Fibroblast of the aortic adventitia (primary cell): ENCODE data around the gene DNAAF8. TPM values are rescaled to one million over a fixed set of nuclear protein-coding genes. Genes with fewer than 3 reads are reported as not detected.

ENCODE experiments used
- DNase-seq: peaks from one replicate; pipeline ENCODE4 v3.0.0-alpha.2; 2010; ENCODE audit warnings: low read depth
- H3K4me3 ChIP-seq: 2 replicates; pipeline ENCODE4 v1.5.1; 2011; ENCODE audit warnings: low read depth, mild to moderate bottlenecking, control low read depth, low read length, moderate library complexity
- total RNA-seq: library from RNA; depleted of rRNA; stranded (reverse); fragments of >200 nt; gene quantifications from 2 replicates; pipeline ENCODE4 v1.2.3, GENCODE V29; 2012; ENCODE audit warnings: low replicate concordance
- TF ChIP-seq, protein P1 (sequence below): IDR thresholded peaks from 2 replicates; pipeline ENCODE4 v1.5.1; 2011; ENCODE audit warnings: mild to moderate bottlenecking, low read length, control low read depth, inconsistent platforms; ENCODE audit not compliant: insufficient read depth

Gene DNAAF8
- total RNA-seq, 1 donor: 1.4 TPM

DNA sequence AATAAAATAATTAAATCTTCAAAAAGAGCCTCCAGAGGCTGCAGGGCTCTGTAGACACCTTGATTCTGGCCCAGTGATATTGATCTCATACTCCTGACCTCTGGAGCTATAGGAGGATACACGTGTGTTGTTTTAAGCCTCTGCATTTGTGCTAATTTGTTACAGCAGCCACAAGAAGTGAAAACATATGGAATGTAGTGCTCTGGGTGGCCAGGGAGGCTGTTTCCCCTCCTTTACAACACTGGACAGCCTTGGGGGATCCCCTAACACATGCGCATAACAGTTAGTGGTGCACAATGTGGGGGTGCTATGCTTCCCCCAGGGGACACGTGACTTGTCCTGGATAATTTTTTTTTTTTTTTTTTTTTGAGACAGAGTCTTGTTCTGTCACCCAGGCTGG lies 37.3 kb downstream of the DNAAF8 start:
- DNase-seq: no peak

DNA sequence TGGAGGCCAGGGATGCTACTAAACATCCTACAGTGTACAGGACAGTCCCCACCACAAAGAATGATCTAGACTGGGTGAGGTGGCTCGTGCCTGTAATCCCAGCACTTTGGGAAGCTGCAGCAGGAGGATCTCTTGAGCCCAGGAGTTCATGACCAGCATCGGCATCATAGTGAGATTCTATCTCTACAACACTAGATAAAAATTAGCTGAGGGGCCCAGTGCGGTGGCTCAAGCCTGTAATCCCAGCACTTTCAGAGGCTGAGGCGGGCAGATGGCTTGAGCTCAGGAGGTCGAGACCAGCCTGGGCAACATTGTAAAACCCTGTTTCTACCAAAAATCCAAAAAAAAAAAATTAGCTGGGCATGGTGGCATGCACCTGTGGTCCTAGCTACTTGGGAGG lies 38.0 kb downstream of the DNAAF8 start:
- no peak for DNase-seq
- TF ChIP-seq, protein P1, sequence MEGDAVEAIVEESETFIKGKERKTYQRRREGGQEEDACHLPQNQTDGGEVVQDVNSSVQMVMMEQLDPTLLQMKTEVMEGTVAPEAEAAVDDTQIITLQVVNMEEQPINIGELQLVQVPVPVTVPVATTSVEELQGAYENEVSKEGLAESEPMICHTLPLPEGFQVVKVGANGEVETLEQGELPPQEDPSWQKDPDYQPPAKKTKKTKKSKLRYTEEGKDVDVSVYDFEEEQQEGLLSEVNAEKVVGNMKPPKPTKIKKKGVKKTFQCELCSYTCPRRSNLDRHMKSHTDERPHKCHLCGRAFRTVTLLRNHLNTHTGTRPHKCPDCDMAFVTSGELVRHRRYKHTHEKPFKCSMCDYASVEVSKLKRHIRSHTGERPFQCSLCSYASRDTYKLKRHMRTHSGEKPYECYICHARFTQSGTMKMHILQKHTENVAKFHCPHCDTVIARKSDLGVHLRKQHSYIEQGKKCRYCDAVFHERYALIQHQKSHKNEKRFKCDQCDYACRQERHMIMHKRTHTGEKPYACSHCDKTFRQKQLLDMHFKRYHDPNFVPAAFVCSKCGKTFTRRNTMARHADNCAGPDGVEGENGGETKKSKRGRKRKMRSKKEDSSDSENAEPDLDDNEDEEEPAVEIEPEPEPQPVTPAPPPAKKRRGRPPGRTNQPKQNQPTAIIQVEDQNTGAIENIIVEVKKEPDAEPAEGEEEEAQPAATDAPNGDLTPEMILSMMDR: no peak
- no peak overlapping the region for H3K4me3 ChIP-seq

More for the DNA sequence above, 37.3 kb downstream of the DNAAF8 start:
- TF ChIP-seq, protein P1: no peak
- H3K4me3 ChIP-seq: no peak overlapping the region

DNA sequence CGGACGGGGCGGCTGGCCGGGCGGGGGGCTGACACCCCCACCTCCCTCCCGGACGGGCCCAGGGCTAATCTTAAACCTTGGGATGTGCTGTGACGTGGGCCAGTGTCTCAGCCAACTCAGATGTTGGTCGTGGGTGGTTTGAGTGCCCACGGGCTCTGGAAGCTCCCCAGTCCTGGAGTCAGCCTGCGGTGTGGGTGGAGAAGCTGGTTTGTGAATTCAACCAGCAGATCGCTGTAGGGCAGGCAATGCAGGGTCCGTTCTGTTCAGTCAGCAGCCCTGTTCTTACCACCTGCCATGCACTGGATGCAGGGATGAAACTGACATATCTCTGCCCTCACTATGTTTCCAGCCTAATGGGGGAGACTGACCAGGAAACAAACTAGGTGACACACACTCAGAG lies 40.7 kb downstream of the DNAAF8 start:
- TF ChIP-seq, protein P1: no peak
- no peak for DNase-seq
- H3K4me3 ChIP-seq: no peak overlapping the region

DNA sequence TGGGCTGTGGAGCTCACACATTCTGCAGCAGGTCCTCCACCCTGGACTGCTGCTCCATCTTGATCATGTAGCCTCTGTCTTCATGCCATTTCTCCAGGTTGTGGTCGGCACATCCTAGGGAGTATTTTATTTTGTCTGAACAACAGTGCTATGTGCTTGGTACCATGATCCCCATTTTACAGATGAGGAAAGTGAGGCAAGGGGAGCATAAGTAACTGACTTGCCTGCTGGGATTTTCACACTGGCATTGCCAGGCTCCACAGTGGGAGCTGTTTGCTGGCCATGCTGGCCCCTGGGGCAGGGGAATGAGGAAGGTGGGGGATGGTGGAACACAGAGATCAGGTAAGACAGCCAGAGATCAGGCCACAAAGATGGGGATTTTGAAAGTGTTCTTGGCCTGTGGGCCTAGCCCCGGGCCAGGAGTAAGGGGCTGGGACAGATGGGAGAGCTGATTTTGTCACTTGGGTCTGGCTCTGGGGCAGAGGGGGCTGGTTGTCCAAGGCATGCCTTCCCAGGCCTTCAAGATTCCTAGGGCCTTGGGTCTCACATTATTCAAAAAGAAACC lies 41.9 kb downstream of the DNAAF8 start:
- H3K4me3 ChIP-seq: no peak overlapping the region
- TF ChIP-seq, protein P1: no peak
- DNase-seq: no peak

DNA sequence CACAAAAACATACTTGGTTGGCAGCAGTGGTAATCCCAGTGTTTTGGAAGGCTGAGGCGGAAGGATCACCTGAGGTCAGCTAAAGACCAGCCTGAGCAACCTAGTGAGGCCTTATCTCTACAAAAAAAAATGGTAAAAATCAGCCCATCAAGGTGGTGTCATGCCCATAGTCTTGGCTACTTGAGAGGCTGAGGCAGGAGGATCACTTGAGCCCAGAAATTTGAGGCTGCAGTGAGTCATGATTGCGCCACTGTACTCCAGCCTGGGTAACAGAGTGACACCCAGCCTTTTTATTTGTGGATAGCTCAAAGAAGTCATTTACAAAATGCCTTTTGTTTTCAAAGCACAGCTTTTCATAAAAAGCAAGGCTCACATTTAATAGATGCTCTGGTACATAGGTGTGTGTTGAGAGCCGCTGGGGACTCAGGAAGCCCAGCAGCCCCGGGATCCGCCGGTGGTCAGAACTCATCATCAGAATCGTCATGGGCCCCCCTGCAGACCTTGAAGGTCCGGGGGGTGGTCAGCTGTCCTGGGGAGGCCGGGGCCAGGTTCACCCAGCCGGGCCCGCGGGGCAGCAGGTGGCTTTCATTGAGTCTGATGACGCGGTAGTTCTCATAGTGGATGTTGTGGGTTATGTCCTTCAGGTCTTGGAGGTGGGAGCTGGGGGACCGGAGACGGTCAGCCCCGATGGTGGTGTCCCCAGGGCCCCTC lies 43.2 kb downstream of the DNAAF8 start:
- TF ChIP-seq, protein P1: no peak
- H3K4me3 ChIP-seq: no peak overlapping the region
- DNase-seq: no peak

DNA sequence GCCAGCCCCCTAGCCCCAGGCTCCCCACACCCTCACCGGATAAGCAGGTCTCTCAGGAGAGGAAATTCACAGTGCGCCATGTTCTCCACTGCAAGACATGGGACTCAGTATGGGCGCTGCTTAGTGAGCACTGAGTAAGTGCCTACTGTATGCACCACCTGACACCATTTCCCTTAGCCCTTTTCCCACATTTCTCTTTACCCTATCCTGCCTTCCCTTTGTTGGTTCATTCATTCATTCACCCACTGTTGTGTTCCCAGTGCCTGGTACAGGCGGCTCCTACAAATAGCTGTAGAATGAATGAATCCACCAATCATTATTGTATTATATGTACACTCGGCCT lies 43.7 kb downstream of the DNAAF8 start:
- DNase-seq: no peak
- TF ChIP-seq, protein P1: no peak
- H3K4me3 ChIP-seq: no peak overlapping the region

DNA sequence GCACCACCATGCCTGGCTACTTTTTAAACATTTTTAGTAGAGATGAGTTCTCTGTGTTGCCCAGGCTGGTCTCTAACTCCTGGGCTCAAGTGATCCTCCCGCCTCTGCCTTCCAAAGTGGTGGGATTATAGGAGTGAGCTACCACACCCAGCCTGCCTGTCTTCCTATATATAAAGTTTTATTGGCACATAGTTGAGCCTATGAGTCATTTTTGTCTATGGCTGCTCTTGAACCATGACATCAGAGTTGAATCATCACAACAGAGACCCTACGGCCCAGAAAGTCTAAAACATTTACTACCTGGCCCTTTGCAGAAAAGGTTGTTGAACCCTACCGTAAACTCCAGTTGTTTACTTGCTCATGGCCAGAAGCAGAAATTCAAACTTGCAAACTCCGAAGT lies 45.9 kb downstream of the DNAAF8 start:
- DNase-seq: no peak
- no peak overlapping the region for H3K4me3 ChIP-seq
- TF ChIP-seq, protein P1: no peak
